ENCODE results near the gene RAB11A. TPM values are rescaled to one million over a fixed set of nuclear protein-coding genes. Genes with fewer than 3 reads are reported as not detected.

Gene RAB11A
- polyA plus RNA-seq, 10 donors: 142 to 179 (median 169) TPM

DNA sequence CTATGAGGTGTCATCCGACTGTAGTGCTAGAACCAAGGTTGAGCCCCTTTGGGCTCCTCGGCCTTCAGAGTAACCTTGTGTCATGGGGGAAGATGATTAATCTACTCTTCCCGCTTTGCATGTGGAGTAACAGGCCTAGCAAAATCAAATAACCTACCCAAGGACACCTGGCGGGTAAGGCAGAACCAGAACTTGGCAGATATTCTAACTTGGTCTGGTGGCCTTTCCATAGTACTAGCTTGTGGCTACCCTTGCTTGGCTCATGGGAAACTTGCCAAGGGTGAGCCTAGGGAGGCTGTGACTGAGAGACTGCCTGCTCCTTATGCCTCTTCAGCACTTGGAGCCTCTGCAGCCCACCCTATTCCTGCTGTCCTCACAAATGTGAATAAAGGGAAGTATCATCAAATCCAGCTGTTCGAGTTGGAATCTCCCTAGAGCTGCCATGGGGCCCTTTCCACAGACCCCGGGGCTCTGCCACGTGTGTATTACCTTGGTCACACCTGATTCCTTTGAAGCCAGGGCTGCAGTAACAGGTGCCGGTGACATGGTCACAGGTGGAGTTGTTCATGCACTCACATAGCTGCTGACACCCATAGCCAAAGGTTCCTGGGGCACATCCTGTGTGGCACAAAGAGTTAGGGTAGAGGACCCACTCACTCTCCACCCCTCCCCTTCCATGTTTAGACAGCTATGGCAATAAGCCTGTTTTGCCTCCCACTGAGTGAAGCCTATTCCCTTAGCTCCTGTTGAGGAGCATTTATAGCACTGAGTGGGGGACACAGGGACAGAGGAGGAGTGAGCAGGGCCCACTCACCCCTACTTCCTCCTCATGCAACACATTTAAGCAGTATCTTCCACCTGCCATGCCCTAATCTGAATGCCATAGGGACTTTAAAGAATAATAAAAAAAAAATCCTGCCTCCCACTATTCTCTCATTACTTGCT lies 46.0 kb downstream of the RAB11A start:
- DNase-seq: no peak

DNA sequence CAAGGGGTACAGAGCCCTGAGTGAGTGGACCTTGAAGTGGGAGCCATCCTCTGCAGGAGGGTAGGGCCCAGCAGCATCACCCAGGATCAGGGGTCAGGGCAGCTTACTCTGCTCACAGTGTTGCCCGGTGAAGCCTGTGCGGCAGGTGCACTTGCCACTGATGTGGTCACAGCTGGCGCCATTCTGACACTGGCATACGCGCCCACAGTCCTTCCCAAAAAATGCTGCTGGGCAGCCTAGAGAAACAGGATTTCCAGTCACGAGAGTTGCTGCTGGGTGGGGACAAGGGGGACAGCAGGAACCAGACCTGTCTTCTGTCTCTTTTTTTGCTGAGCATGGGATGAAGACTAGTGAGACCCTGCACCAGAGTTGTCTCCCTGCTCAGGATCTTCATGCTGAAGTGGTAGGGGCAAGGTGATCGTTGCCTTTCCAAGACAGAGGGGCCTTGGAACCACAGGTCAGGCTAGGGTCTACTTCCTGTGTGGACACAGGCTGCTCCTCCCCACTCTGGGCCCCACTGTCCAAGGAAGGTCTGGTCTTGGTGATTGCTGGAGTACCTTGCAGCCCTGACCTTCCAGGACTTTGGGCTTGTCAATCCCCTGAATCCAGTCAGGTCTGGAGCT lies 46.9 kb downstream of the RAB11A start:
- DNase-seq: no peak

DNA sequence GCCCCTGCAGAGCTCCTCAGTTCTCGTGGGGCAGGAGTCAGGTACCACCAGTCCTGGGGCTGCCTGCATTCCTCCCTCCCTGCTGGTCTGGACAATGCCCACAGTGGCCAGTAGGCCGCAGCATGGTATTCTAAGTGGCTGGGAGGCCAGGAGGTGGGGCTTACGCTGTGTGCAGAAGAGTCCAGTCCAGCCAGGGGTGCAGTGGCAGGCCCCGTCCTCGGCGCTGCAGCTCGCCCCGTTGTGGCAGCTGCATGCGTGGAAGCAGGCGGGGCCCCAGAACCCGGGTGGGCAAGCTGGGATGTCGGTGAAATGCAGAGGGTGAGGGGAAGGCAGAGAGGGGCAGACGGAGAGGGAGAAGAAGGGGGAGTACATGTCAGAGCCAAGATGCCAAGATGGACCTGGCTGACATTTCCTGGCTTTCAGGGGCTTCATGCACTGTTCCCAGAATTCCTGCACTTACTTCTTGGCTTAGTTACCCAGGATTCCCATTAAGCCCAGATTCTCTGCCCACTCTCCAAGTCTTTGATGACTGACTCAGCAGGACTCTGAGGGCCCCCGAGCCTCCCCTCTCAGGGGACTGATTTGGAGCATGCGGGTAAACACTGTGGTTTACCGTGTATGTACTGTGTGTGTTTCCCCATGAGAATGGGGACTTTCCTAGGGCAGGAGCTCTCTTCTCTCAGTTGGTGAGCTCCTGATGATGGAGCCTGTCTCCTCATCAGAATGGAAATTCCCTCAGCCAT lies 47.5 kb downstream of the RAB11A start:
- DNase-seq: peak; percentile 16 to 51 (median 24)

DNA sequence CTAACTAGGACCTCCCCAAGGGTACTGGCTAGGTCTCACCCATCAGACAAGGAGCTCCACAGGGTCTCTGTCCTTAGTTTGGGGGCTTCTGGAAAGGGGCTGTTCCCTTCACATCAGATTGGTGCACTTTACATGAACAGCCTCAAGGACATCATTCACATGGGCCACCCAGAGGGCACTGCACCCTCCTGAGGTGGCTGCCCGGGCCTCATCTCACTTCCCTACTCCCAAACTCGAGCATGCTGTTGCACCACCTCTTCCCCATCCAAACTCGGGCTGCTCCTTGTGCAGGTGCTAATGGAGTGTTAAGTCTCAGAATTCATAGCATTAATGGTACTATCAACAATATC lies 48.1 kb downstream of the RAB11A start:
- no peak for DNase-seq

GRCh38 chr15:65917936-65918335 lies 48.6 kb downstream of the RAB11A start:
- no peak for DNase-seq

GRCh38 chr15:65918357-65918920 lies 49.1 kb downstream of the RAB11A start:
- no peak for DNase-seq

DNA sequence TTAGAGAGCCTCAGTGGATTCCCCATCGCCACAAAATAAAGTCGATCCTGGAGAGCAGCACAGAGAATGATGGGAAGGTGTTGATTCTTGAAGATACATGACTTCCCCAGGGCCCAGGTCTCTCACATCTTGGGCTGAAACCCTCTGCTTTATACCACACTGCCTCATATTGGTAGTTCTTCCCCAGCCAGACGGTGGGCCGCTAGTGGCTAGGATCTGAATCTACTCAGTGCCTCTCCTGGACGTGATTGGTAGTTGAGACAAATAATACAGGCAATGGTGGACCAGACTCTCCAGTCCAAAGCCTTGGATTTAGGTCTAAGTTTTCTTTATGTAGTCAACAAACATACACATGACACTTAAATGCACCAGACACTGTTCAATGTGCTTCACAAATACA lies 49.7 kb downstream of the RAB11A start:
- no peak for DNase-seq

DNA sequence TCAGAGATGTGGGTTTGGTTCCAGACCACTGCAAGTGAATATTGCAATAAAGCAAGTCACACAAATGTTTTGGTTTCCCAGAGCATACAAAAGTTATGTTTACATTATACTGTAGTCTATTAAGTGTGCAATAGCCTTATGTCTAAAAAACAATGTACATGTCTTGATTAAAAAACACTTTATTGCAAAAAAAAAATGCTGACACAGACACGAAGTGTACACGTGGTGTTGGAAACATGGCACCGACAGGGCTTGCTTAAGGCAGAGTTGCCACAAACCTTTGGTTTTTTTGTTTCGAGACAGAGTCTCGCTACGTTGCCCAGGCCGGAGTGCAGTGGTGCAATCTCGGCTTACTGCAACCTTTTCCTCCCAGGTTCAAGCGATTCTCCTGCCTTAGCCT lies 50.1 kb downstream of the RAB11A start:
- DNase-seq: no peak

DNA sequence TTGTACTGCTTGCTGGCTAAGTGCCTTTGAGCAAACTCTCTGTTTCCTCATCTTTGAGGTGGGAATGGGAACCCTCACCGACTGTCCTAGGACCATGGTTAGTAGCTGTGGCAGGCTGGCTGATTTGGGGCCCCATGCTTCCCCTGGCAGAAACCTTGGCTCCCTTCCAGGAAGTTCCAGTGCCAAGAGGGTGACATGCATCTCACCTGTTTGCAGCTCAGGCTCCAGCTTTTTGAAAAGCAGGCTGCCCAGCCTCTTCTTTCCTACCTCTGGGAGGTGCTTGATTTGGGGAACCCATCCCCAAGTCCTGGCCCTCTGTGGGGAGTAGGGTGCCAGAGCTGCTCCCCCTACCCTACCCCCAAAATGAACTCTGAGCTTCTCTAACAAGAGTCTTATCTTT lies 50.8 kb downstream of the RAB11A start:
- DNase-seq: no peak

DNA sequence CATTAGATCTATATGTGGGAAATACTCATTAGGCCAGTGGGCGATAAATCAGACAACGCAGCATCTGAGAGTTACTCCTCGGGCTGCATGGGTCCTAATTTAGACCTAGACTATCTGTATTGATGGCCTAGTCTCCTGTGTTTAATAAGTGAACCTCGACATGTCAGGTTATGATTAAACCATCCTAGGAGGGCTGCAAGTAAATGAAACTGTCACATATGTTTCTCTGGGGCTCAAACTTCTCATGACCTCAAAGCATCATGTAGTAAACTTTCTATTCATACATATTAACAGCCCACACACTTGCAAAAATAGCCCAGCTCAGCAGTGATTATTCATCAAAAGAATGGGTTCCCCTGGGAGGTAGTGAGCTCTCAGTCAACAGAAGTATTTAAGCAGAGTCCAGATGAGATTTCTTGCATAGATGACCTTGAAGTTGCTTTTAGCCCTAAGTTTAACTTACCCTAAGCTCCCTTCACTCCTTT lies 51.6 kb downstream of the RAB11A start:
- DNase-seq: no peak

DNA sequence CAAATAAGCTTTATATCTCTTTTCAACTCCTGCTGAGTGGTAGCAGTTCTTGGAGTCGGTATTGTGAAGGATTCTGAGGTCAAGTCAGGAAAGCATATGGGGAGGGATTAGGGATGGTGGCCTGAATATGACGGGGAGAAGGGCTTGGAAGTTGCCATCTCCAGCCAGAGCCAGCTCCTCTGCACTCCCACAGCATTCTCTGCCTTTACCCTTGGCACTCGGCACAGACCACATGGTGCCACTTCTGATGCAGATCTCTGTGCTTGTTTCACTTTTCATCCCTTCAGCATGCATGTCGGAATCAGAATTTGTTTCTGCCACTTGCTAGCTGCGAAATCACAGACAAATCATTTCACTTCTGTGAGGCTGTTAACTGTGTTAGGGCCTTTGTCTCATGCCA lies 52.5 kb downstream of the RAB11A start:
- DNase-seq: no peak

- no peak for DNase-seq
Observed at GRCh38 chr15:65922621-65923020, 53.3 kb downstream of the RAB11A start.

DNA sequence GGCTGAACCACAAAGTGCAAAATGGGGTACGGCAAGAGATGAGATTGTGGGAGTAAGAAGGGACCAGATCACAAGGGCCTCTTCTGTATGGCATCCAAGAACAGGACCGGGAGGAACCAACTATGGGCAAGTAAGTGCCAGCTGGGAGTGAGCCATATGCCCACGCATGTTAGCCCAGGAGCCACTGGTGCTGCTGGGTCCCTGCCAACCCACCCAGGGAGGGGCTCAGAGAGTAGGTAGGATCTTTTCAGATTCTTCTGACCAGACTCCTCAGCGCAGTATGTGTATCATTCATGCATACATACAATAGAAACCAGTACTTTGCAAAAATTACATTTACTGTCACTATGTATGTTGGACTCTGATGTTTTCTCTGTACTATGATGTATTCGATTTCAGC lies 54.0 kb downstream of the RAB11A start:
- no peak for DNase-seq

- DNase-seq: no peak
Observed at GRCh38 chr15:65924004-65924403, 54.7 kb downstream of the RAB11A start.

GRCh38 chr15:65925338-65925737 lies 56.0 kb downstream of the RAB11A start:
- DNase-seq: no peak

- no peak for DNase-seq
Observed at GRCh38 chr15:65926459-65926858, 57.2 kb downstream of the RAB11A start.

DNA sequence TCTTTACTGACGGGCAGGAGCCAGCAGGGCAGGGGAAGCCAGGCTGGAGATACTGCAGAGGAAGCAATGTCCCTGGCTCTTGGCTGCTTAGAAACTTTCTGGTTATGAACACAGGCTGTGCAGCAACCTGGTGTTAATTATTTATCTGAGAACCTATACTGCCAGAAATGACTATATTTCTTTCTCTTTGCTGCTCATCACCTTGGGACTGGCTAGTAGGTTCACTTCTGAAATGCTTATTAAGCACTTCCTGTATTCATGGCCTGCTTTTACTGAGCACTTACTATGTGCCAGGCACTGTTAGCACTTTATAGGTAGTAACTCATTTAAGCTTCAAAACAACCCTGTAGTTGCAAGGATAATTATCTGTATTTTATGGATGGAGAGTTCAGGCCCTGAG lies 57.6 kb downstream of the RAB11A start:
- no peak for DNase-seq

DNA sequence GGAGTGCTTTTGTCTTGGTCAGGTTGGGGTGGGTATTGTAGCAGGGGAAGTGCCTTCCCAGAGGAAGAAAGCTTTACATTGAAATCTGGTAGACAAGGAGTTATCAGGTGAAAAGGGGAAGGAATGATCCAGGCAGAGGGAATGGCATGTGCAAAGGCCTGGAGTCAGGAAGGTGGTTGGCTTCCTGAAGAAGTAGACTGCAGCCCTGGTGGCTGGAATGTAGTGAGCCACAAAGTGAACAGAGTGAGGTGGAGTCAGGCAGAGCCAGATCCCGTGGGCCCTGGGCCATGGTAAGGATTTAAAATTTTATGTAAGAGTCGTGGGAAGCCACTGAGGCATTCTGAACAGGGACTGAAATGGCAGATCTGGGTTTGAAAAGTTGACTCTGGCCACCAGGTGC lies 58.3 kb downstream of the RAB11A start:
- DNase-seq: no peak

DNA sequence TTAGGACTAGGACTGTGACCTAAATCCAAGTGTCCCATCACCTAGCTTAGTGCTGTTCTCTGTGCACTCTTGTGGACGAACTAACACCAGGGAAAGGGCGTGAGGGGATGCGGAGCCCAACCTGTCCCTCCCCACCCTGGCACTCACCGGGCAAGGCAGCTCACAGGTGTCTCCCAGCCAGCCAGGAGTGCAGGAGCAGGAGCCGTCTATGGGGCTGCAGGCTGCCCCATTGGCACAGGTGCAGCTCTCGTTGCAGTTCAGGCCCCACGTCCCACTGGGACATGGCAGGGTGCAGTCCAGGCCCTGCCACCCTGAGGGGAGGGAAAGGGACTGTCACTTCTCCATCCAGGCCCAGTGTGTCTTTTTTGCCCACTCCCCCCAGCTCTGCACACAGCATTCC lies 60.3 kb downstream of the RAB11A start:
- DNase-seq: no peak

GRCh38 chr15:65930134-65930533 lies 60.8 kb downstream of the RAB11A start:
- DNase-seq: no peak

DNA sequence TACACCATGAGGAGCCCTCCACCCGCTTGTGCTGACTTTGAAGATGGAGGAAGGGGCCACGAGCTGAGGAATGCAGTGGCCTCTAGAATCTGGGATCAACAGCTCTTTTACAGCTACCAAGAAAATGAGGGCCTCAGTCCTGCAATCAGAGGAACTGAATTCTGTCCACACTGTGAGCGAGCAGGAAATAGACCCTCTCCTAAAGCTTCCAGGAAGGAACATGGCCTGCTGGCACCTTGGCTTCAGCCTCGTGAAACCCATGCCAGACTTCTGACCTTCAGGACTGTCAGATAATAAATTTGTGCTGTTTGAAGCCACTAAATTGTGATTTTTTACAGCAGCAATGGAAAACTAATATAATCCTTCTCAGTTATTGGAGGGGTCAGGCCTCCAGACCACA lies 61.9 kb downstream of the RAB11A start:
- no peak for DNase-seq

- DNase-seq: no peak
Observed at GRCh38 chr15:65935391-65935790, 66.1 kb downstream of the RAB11A start.
